ENCODE measurements around the gene AP2A2.

DNA sequence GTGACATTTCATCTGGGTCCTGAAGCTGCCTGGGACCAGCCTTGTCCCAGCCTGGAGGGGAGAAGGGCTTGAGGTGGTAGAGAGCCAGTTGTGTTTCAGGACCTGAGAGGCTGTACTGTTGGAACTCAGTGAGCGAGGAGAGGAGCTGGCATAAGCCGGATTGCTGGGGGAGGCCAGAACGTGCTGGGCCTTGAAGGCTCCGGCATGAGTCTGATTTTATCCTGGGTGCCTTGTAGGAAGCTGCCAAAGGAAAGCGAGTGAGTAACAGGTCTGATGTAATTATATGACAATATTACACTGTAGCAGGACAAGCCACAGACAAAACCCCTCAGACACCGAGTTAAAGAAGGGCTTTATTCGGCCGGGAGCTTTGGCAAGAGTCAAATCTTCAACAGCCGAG is 17.2 kb downstream of the AP2A2 start:
- TF ChIP-seq GATA2 (IDR thresholded peaks at IDR 0.05; ENCODE audit: low read depth, low read length), result no peak
- TF ChIP-seq GATA3 (IDR thresholded peaks at IDR 0.05; ENCODE audit: low read depth, low read length), result no peak

Data from SH-SY5Y (cell line).